ENCODE results near the gene MSL3. TPM values are rescaled to one million over a fixed set of nuclear protein-coding genes. Genes with fewer than 3 reads are reported as not detected.

Gene MSL3
- total RNA-seq, 4 donors from 2014 or later = 22.8 to 61.1 (median 35.1) TPM

- H3K9me3 ChIP-seq = no peaks in the 10 kb centered on the region
- no peaks in the 10 kb centered on the region for H3K27me3 ChIP-seq
- TF ChIP-seq, protein P1, sequence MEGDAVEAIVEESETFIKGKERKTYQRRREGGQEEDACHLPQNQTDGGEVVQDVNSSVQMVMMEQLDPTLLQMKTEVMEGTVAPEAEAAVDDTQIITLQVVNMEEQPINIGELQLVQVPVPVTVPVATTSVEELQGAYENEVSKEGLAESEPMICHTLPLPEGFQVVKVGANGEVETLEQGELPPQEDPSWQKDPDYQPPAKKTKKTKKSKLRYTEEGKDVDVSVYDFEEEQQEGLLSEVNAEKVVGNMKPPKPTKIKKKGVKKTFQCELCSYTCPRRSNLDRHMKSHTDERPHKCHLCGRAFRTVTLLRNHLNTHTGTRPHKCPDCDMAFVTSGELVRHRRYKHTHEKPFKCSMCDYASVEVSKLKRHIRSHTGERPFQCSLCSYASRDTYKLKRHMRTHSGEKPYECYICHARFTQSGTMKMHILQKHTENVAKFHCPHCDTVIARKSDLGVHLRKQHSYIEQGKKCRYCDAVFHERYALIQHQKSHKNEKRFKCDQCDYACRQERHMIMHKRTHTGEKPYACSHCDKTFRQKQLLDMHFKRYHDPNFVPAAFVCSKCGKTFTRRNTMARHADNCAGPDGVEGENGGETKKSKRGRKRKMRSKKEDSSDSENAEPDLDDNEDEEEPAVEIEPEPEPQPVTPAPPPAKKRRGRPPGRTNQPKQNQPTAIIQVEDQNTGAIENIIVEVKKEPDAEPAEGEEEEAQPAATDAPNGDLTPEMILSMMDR (IDR thresholded peaks at IDR 0.05 in 4 of 5, conservative IDR thresholded peaks at IDR 0.05 in 1 of 5) = peak in 4 of 5 experiments; percentile 13 to 45 (median 36)
- TF ChIP-seq POLR2A (IDR thresholded peaks at IDR 0.05) = no peak
- H3K4me1 ChIP-seq = no peaks in the 10 kb centered on the region
- intact Hi-C loops (cut with DNase I; ENCODE audit: low total_unique reads) (loop anchor here (5.0 kb wide), 1 partner anchor 915 kb away; no protein-coding TSS in a partner anchor), in situ Hi-C loops (cut with MboI; ENCODE audit: low sequenced_read_pairs in 4 of 4) (no loop called here)
- peak in 1 of 2 donors; percentile 44 for ATAC-seq
- H3K36me3 ChIP-seq = no peaks in the 10 kb centered on the region
- H3K27ac ChIP-seq = no peak overlapping the region
- H3K4me3 ChIP-seq = peak overlapping the region; percentile 22 to 36 (median 28)
- DNase-seq = peak; percentile 11 to 28
Measured at GRCh38 chrX:11787564-11787963, 29.5 kb downstream of the MSL3 start.

GRCh38 chrX:11789809-11790208 lies 31.8 kb downstream of the MSL3 start:
- Histone ChIP-seq H3K4me3 (no peak overlapping the region), H3K27me3 (no peaks in the 10 kb centered on the region), H3K4me1 (no peaks in the 10 kb centered on the region), H3K9me3 (no peaks in the 10 kb centered on the region), H3K27ac (no peak overlapping the region), H3K36me3 (no peaks in the 10 kb centered on the region)
- DNase-seq = no peak
- intact Hi-C loops (cut with DNase I; ENCODE audit: low total_unique reads) = loop anchor here (5.0 kb wide), 1 partner anchor 912 kb away; no protein-coding TSS in a partner anchor
- ATAC-seq = no peak
- in situ Hi-C loops (cut with MboI; ENCODE audit: low sequenced_read_pairs in 4 of 4) = no loop called here
- TF ChIP-seq, protein P1 (IDR thresholded peaks at IDR 0.05 in 4 of 5, conservative IDR thresholded peaks at IDR 0.05 in 1 of 5) = no peak
- TF ChIP-seq POLR2A (IDR thresholded peaks at IDR 0.05) = no peak

DNA sequence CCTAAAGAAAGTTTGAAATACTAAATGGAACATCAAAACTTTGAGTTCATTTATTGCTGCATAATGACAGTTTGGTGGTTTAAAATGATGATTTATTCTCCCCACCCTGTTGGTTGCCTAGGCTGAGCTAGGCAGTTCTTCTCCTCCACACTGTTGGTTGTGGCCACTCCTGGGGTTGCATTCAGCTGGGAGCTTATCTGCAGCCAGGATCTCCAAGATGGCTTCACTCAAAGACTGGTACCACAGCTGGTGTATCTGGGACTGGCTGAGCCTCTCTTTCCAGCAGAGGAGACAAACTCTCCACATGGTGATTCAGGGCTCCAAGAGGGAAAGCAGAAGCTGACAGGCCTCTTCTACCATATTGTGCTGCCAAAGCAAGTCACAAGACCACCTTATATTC lies 33.1 kb downstream of the MSL3 start:
- in situ Hi-C loops (cut with MboI; ENCODE audit: low sequenced_read_pairs in 4 of 4) = no loop called here
- no peak for DNase-seq
- intact Hi-C loops (cut with DNase I; ENCODE audit: low total_unique reads) = no loop called here
- no peak for ATAC-seq
- Histone ChIP-seq H3K27me3 (no peaks in the 10 kb centered on the region), H3K27ac (no peak overlapping the region), H3K36me3 (no peaks in the 10 kb centered on the region), H3K4me3 (no peak overlapping the region), H3K4me1 (no peaks in the 10 kb centered on the region), H3K9me3 (no peaks in the 10 kb centered on the region)
- TF ChIP-seq, protein P1 (IDR thresholded peaks at IDR 0.05 in 4 of 5, conservative IDR thresholded peaks at IDR 0.05 in 1 of 5) = no peak
- TF ChIP-seq POLR2A (IDR thresholded peaks at IDR 0.05) = no peak

GRCh38 chrX:11791537-11791936 lies 33.5 kb downstream of the MSL3 start:
- H3K27ac ChIP-seq = no peak overlapping the region
- TF ChIP-seq POLR2A (IDR thresholded peaks at IDR 0.05) = no peak
- TF ChIP-seq, protein P1 (IDR thresholded peaks at IDR 0.05 in 4 of 5, conservative IDR thresholded peaks at IDR 0.05 in 1 of 5) = no peak
- in situ Hi-C loops (cut with MboI; ENCODE audit: low sequenced_read_pairs in 4 of 4) = no loop called here
- no peak for DNase-seq
- H3K9me3 ChIP-seq = no peaks in the 10 kb centered on the region
- no peak for ATAC-seq
- no peaks in the 10 kb centered on the region for H3K4me1 ChIP-seq
- H3K36me3 ChIP-seq = no peaks in the 10 kb centered on the region
- intact Hi-C loops (cut with DNase I; ENCODE audit: low total_unique reads) = no loop called here
- no peaks in the 10 kb centered on the region for H3K27me3 ChIP-seq
- H3K4me3 ChIP-seq = no peak overlapping the region

Data from gastrocnemius medialis (tissue), 4 donors.